Measurements from ENCODE around the gene PTPRN2. TPM values are rescaled to one million over a fixed set of nuclear protein-coding genes. Genes with fewer than 3 reads are reported as not detected.

PTPRN2 gene
- total and polyA plus RNA-seq, 2 experiments from 2014 or later = 0.28 TPM; not detected in 1

GRCh38 chr7:157832866-157833607 is 754.6 kb downstream of the PTPRN2 start:
- Histone ChIP-seq H3K4me3 (no peak overlapping the region), H3K4me1 (ENCODE audit: low read depth) (no peaks in the 10 kb centered on the region), H3K27me3 (no peaks in the 10 kb centered on the region), H3K9me3 (ENCODE audit: low read depth) (no peaks in the 10 kb centered on the region), H3K36me3 (no peaks in the 10 kb centered on the region), H3K27ac (no peak overlapping the region)
- no peak for DNase-seq (ENCODE audit: low read depth in 1 of 2, low spot score in 1 of 2)
- no peak for TF ChIP-seq CTCF (IDR thresholded peaks at IDR 0.05; ENCODE audit: low read depth, low read length)

DNA sequence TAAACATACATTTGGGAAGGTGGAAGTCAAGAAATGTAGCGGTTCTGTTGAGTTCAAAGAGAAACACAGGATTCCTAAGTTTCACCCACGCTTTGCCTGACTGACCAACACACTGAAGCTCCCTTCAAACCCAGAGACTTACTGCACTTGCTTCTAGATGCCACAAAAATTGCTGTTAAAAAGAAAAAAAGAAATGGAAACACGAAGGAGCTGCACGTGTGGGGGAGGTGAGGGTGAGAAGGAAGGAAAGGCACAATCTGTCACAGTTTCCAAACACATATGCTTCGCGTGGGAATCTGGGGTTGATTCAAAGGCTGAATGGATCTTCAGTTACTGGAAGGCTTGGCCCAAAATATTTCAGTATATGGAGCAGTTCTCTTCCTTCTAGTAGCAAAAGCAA is 755.2 kb downstream of the PTPRN2 start:
- H3K27me3 ChIP-seq = no peaks in the 10 kb centered on the region
- DNase-seq (ENCODE audit: low read depth in 1 of 2, low spot score in 1 of 2) = no peak
- no peak overlapping the region for H3K4me3 ChIP-seq
- no peaks in the 10 kb centered on the region for H3K36me3 ChIP-seq
- TF ChIP-seq CTCF (IDR thresholded peaks at IDR 0.05; ENCODE audit: low read depth, low read length) = no peak
- H3K27ac ChIP-seq = no peak overlapping the region
- H3K4me1 ChIP-seq (ENCODE audit: low read depth) = no peaks in the 10 kb centered on the region
- no peaks in the 10 kb centered on the region for H3K9me3 ChIP-seq (ENCODE audit: low read depth)

- no peaks in the 10 kb centered on the region for H3K4me1 ChIP-seq (ENCODE audit: low read depth)
- H3K27me3 ChIP-seq = no peaks in the 10 kb centered on the region
- no peak for TF ChIP-seq CTCF (IDR thresholded peaks at IDR 0.05; ENCODE audit: low read depth, low read length)
- no peak for DNase-seq (ENCODE audit: low read depth in 1 of 2, low spot score in 1 of 2)
- H3K4me3 ChIP-seq = no peak overlapping the region
- no peaks in the 10 kb centered on the region for H3K9me3 ChIP-seq (ENCODE audit: low read depth)
- no peaks in the 10 kb centered on the region for H3K36me3 ChIP-seq
- H3K27ac ChIP-seq = no peak overlapping the region
Measured at GRCh38 chr7:157832006-157832405, 755.6 kb downstream of the PTPRN2 start.

DNA sequence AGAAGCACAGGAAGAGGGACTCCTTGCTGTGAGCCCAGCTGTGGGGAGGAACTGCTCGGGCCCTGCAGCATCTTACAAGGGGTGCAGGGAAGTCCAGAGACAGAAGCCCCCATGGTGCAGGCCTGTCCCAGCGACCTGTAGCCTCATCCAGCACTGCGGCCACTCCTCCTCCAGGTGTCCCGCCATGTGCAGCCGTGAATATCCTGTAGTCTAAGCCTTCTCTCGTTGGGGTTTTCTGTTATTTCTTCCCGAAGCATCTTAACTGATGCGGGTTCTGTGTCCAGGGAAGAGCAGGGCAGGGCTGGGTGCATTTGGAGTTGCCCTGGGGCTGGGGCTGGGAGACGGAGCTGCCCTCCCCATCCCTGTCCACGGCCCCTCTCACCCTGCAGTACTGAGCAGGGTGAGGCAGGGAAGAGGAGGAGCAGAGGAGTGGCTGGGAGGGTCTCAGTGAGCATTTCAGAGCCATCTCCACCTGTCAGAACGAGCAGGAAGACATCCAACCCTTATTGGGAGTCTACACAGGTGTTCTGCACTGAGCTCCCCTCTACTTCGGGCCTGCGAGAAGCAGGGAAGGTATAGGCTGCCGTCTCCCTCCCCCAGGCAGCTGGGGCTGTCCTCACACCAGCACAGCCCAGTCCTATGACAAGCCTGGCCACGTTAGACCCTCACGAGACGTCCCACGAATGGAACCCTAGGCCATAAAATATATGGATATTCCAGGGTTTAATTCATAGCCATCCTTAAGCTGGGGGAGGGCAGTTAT is 756.3 kb downstream of the PTPRN2 start:
- H3K27ac ChIP-seq = no peak overlapping the region
- TF ChIP-seq CTCF (IDR thresholded peaks at IDR 0.05; ENCODE audit: low read depth, low read length) = no peak
- H3K9me3 ChIP-seq (ENCODE audit: low read depth) = no peaks in the 10 kb centered on the region

GRCh38 chr7:157830331-157830730 is 757.3 kb downstream of the PTPRN2 start:
- no peak for DNase-seq (ENCODE audit: low read depth in 1 of 2, low spot score in 1 of 2)
- Histone ChIP-seq H3K27me3 (no peaks in the 10 kb centered on the region), H3K27ac (no peak overlapping the region), H3K36me3 (no peaks in the 10 kb centered on the region), H3K9me3 (ENCODE audit: low read depth) (no peaks in the 10 kb centered on the region), H3K4me1 (ENCODE audit: low read depth) (no peaks in the 10 kb centered on the region), H3K4me3 (no peak overlapping the region)
- TF ChIP-seq CTCF (IDR thresholded peaks at IDR 0.05; ENCODE audit: low read depth, low read length) = no peak

More for the DNA sequence above, 756.3 kb downstream of the PTPRN2 start:
- Histone ChIP-seq H3K27me3 (no peaks in the 10 kb centered on the region), H3K4me3 (no peak overlapping the region), H3K4me1 (ENCODE audit: low read depth) (no peaks in the 10 kb centered on the region), H3K36me3 (no peaks in the 10 kb centered on the region)
- no peak for DNase-seq (ENCODE audit: low read depth in 1 of 2, low spot score in 1 of 2)

Measured in cardiac muscle cell (in vitro differentiated cells and primary cell).